Subcutaneous abdominal adipose tissue (tissue), 5 donors: ENCODE results near the gene COL7A1.

Source experiments
- H3K27ac ChIP-seq: one replicate; pipeline ENCODE4 v1.7.0; 2013; ENCODE audit warnings: low read depth, mild to moderate bottlenecking, inconsistent platforms, low read length, moderate library complexity
- H3K27me3 ChIP-seq, 5 donors: one replicate each; pipeline ENCODE4 v1.7.0; 2013; ENCODE audit warnings: low read length in 5 of 5, inconsistent platforms in 1 of 5; ENCODE audit not compliant: control insufficient read depth in 5 of 5, insufficient read depth in 4 of 5
- H3K36me3 ChIP-seq, 5 donors: one replicate each; pipeline ENCODE4 v1.7.0; 2013; ENCODE audit warnings: low read length in 5 of 5; ENCODE audit not compliant: control insufficient read depth in 5 of 5, insufficient read depth in 5 of 5
- H3K4me1 ChIP-seq, 5 donors: one replicate each; pipeline ENCODE4 v1.7.0; 2013; ENCODE audit warnings: low read length in 5 of 5, mild to moderate bottlenecking in 3 of 5, moderate library complexity in 1 of 5; ENCODE audit not compliant: control insufficient read depth in 5 of 5, insufficient read depth in 5 of 5
- H3K4me3 ChIP-seq, 5 donors: one replicate each; pipeline ENCODE4 v1.7.0; 2013; ENCODE audit warnings: low read length in 5 of 5, low read depth in 1 of 5
- H3K9ac ChIP-seq, 5 donors: one replicate each; pipeline ENCODE4 v1.7.0; 2013; ENCODE audit warnings: low read length in 5 of 5, mild to moderate bottlenecking in 4 of 5, moderate library complexity in 3 of 5
- H3K9me3 ChIP-seq, 5 donors: one replicate each; pipeline ENCODE4 v1.7.0; 2013; ENCODE audit warnings: low read length in 5 of 5; ENCODE audit not compliant: control insufficient read depth in 5 of 5
- donor health status: healthy.
- donor health status: healthy.
- donor health status: healthy.
- donor health status: healthy.
- donor health status: healthy.

COL7A1 gene

GRCh38 chr3:48573973-48574585 lies 21.1 kb downstream of the COL7A1 start:
- Histone ChIP-seq H3K36me3 (no peaks in the 10 kb centered on the region), H3K27ac (no peak overlapping the region), H3K9ac (no peak overlapping the region), H3K27me3 (no peaks in the 10 kb centered on the region), H3K4me1 (no peaks in the 10 kb centered on the region), H3K9me3 (no peaks in the 10 kb centered on the region), H3K4me3 (no peak overlapping the region)

DNA sequence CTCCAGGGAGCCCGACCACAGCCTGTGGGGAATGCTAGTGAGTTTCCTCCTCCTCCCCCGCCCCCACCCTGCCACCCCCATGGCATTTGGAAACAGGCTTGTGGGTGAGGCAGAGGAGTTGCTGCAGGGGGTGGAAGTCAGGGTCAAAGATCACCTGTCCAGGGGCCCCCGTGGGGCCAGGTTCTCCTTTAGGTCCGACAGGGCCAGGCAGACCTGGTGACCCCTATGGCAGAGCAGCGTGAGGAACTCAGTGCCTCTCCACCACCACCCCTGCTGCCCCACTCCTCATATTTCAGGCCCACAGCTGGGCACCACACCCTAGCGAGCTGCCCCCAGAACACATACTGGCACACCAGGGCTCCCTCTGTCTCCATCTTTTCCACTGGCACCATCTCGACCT lies 22.6 kb downstream of the COL7A1 start:
- no peaks in the 10 kb centered on the region for H3K9me3 ChIP-seq
- H3K9ac ChIP-seq: no peak overlapping the region
- no peak overlapping the region for H3K4me3 ChIP-seq
- H3K4me1 ChIP-seq: no peaks in the 10 kb centered on the region
- H3K36me3 ChIP-seq: no peaks in the 10 kb centered on the region
- no peak overlapping the region for H3K27ac ChIP-seq
- H3K27me3 ChIP-seq: no peaks in the 10 kb centered on the region

DNA sequence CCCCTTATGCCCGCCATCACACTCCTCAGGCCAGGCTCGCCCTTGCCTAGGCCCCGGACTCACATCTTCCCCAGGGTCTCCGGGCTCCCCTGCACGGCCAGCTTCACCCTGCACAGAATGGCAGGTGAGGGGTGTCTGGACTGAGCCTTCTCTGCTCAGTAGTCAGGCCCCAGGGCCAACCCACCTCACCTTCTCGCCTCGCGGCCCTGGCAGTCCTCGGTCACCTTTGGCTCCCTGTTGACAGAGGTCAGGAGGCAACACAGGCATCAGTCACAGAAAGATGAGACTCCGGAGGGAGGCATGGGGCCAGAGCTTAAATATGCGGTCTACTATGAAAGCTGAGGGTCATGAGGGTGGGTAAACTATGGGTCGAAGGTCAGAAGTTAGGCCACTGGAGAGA lies 23.2 kb downstream of the COL7A1 start:
- Histone ChIP-seq H3K4me3 (no peak overlapping the region), H3K4me1 (peaks cover 0 to 2% (median 0%) of the 10 kb centered on the region in 5 donors), H3K9ac (no peak overlapping the region), H3K27me3 (no peaks in the 10 kb centered on the region), H3K36me3 (no peaks in the 10 kb centered on the region), H3K27ac (no peak overlapping the region), H3K9me3 (no peaks in the 10 kb centered on the region)

DNA sequence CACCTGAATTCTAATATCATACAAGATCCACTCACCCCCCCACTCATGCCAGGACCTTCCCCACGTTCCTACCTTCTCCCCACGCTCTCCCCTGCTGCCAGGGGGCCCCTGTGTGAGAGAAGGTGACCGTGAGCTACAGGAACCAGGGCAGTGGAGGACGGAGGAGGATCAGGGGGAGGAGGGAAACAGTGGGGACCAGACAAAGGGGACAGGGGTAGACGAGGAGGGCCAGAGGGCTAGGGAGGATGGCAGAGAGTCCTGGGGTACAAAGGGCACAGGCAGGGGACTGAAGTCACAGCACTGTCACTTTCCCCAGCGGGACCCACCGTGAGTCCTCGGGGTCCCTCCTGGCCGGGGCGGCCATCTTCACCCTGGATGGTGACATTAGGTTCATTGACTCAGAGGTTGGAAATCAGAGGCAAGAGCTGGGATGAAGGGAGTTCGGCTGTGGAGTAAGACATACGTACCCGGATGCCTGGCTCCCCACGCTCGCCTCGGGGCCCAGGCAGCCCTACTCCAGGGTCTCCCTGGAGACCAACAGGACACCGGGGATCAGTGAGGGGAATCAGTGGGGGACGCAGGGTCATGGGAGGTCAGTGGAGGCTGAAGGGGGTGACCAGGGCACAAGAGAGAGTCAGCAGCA lies 25.2 kb downstream of the COL7A1 start:
- no peaks in the 10 kb centered on the region for H3K9me3 ChIP-seq
- no peak overlapping the region for H3K9ac ChIP-seq
- no peaks in the 10 kb centered on the region for H3K36me3 ChIP-seq
- H3K4me3 ChIP-seq: no peak overlapping the region
- H3K27ac ChIP-seq: no peak overlapping the region
- H3K4me1 ChIP-seq: peaks cover 0 to 13% (median 6%) of the 10 kb centered on the region in 5 donors
- no peaks in the 10 kb centered on the region for H3K27me3 ChIP-seq

DNA sequence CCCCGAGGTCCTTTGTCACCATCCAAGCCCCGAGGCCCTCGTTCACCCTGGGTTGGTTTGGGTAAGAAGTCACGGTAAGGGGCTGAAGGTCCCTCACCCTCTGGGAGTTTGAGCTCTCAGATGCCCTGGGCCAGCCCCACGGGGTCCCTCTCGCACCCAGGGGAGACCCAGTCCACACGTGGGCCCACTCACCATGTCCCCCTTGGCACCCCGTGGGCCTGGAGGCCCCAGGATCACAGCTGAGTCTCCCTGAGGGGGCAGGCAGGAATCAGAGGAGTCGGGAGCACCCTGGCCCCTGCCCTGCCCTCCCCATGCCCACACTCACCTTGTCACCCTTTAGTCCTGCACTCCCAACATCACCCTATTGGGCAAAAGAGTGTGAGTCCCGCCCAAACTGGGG lies 25.7 kb downstream of the COL7A1 start:
- Histone ChIP-seq H3K27me3 (no peaks in the 10 kb centered on the region), H3K4me3 (no peak overlapping the region), H3K9ac (no peak overlapping the region), H3K27ac (no peak overlapping the region), H3K9me3 (no peaks in the 10 kb centered on the region), H3K36me3 (no peaks in the 10 kb centered on the region), H3K4me1 (peaks cover 0 to 13% (median 6%) of the 10 kb centered on the region in 5 donors)

- Histone ChIP-seq H3K4me1 (peaks cover 0 to 13% (median 6%) of the 10 kb centered on the region in 5 donors), H3K27me3 (no peaks in the 10 kb centered on the region), H3K9ac (no peak overlapping the region), H3K36me3 (no peaks in the 10 kb centered on the region), H3K9me3 (no peaks in the 10 kb centered on the region), H3K4me3 (no peak overlapping the region), H3K27ac (no peak overlapping the region)
These were observed 26.7 kb downstream of the COL7A1 start for GRCh38 chr3:48568476-48568875.

GRCh38 chr3:48567500-48567899 lies 27.6 kb downstream of the COL7A1 start:
- H3K27ac ChIP-seq: no peak overlapping the region
- no peaks in the 10 kb centered on the region for H3K36me3 ChIP-seq
- H3K4me3 ChIP-seq: no peak overlapping the region
- no peaks in the 10 kb centered on the region for H3K9me3 ChIP-seq
- H3K4me1 ChIP-seq: peaks cover 0 to 13% (median 6%) of the 10 kb centered on the region in 5 donors
- no peaks in the 10 kb centered on the region for H3K27me3 ChIP-seq
- H3K9ac ChIP-seq: no peak overlapping the region

- Histone ChIP-seq H3K9me3 (no peaks in the 10 kb centered on the region), H3K27ac (no peak overlapping the region), H3K27me3 (no peaks in the 10 kb centered on the region), H3K36me3 (no peaks in the 10 kb centered on the region), H3K4me3 (no peak overlapping the region), H3K9ac (no peak overlapping the region), H3K4me1 (peaks cover 0 to 13% (median 6%) of the 10 kb centered on the region in 5 donors)
These were observed 28.0 kb downstream of the COL7A1 start for GRCh38 chr3:48567090-48567489.

- Histone ChIP-seq H3K4me3 (no peak overlapping the region), H3K36me3 (no peaks in the 10 kb centered on the region)
These were observed 28.7 kb downstream of the COL7A1 start for GRCh38 chr3:48566401-48566760.

GRCh38 chr3:48565591-48566400 lies 29.3 kb downstream of the COL7A1 start:
- H3K27ac ChIP-seq: no peak overlapping the region
- H3K27me3 ChIP-seq: no peaks in the 10 kb centered on the region
- no peak overlapping the region for H3K9ac ChIP-seq
- peaks cover 1 to 19% (median 11%) of the 10 kb centered on the region in 5 donors for H3K4me1 ChIP-seq
- no peaks in the 10 kb centered on the region for H3K9me3 ChIP-seq
- H3K4me3 ChIP-seq: no peak overlapping the region
- no peaks in the 10 kb centered on the region for H3K36me3 ChIP-seq

More at GRCh38 chr3:48566401-48566760, 28.7 kb downstream of the COL7A1 start:
- Histone ChIP-seq H3K9me3 (no peaks in the 10 kb centered on the region), H3K27ac (no peak overlapping the region), H3K9ac (no peak overlapping the region), H3K4me1 (peaks cover 0 to 13% (median 6%) of the 10 kb centered on the region in 5 donors), H3K27me3 (no peaks in the 10 kb centered on the region)
